Ramos (cell line): ENCODE results near the gene PRAC1.
"Not testable (repeated sequence)": the region's sequence is repeated elsewhere in the genome, so short reads cannot be mapped to it uniquely, and the experiment has no call there.

ENCODE experiments used
- in situ Hi-C: fragments of 300-500 bp; cut with MboI; formaldehyde crosslinking; loops from one replicate; pipeline ENCODE4 v1.14.3; 2022; ENCODE audit warnings: low sequenced_read_pairs; ENCODE audit not compliant: unreplicated experiment

The PRAC1 gene

DNA sequence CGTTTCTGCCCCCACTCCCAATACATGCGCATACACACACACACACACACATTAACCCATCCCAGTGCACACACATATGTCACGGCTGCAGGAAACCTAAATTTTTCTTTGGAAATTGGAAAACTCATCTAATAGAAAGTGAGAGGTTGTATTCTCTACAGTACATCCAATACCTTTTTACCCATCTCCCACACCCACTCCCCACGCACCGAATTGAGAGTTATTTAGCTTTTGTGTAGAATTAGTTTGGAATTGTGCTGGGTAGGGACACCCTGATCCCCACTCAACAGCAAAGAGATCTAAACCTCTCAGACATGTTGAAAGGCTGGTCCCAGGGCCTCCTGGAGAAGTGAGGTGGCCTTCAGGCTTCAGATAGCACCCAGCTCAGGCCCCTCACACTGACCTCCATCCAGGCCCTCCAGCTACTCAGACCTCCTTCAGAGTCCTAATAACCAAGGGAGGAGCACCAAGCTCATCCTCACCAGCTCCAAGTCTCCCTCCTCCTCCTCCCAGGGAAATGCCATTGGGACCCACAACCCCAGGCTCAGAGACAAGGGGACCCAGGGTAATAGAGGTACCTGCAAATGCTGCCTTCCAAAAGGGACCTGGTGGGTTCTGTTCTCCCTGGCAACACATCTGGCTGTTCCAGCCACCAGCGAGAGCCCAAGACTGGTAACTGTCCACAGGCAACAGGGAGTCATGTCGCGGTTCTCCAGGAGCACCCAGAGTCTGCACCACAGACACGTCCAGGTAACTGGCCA is 5.3 kb upstream of the PRAC1 start:
- in situ Hi-C loops: no loop called here

DNA sequence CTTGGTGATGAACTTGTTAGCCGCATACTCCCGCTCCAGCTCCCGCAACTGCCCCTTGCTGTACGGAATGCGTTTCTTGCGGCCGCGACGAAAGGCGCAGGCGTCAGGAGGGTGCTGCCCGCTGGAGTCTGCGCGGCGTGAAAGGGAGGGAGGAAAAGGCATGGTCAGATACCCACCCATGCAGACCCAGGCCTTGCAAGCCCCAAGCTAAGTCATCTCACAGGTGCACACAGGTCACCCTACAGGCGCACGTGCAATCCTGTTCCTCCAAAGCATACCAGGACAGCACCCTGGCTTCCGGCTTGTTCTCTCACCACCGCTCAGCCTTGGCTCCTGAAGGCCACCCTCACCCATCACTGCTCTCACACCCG is 4.6 kb upstream of the PRAC1 start:
- in situ Hi-C loops: no loop called here

DNA sequence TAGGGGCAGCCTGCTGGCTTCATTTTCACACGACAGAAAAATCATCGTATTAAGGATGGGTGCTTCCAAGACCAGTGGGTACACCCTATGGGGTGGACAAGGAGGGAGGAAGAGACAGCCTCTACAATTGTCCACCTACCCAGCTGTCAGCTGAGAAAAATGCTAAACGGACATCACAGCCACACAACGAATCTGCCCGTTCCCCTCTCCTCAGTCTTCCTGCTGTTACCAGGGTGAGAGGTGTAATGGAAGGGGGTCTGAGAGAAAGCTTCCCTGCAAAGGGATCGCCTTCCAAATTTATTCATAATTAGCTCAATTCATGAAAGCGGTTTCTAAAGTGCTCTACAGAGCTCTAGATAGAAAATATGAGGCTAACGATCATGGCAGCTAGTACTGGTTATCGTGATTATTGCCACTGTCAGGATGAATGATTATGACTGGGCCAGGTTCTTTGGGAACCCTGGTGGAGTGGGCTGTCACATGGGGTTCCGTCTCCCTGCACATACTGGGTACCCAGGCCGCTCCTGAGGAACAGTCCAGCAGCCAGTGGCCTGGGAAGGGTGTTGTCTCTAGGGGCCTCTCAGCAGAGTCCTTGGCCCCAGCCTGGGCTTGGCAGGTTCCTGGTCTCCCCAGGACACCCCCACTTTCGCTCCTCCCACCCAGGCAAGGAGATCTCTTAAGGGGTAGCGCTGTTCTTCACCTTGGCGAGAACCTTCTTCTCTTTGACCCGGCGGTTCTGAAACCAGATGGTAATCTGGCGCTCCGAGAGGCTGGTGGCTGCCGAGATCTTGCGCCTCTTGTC is 4.0 kb upstream of the PRAC1 start:
- in situ Hi-C loops: no loop called here

DNA sequence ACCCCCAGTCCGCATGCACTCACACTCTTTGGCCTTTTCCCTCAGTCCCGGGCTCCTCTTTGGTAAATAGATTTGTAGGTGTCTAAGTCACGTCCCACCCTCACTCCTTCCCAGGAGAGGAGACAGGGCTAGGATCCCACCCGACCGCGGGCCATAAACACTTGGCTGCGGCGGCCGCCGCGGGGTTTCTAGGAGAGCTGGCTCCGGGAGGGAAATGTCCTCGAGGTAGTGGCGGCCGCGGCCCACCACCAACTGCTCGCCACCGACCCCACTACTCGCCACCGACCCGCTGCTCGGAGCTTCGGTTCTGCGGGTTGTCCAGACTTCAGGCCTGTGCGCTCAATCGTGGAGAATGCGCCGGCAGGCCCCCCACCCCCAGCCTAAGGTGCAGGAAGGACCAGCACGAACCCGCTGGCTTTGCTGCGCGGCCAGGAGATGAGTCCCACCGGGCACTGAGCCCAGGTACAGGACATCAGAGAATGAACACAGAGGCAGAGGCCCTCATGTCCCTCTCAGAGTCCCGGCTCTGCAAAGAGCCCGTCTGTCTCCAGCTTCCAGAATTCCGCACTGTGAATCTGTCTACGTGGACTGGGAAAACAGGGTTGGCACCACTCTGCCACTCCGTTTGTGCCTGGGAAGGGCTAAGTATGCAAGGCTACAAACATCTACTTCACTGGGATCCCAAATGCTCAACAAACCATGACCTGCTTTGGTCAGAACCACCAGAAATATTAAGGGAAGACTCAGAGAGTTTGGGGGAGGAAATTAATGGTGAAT is 3.2 kb upstream of the PRAC1 start:
- in situ Hi-C loops: no loop called here

DNA sequence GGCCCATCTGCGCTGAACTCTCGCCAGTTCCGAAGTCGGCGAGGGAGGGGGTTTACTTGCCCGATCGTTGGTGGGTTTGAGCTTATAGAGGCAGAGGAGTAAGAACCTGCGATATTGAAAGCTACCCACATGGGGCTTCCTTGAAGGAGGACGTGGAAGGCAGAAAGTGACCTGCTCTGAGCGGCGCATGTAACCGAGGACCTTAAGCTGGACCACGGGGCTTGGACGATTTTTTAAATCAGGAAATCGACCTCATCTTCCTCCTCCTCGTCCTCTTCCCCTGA is 2.6 kb upstream of the PRAC1 start:
- in situ Hi-C loops: no loop called here

DNA sequence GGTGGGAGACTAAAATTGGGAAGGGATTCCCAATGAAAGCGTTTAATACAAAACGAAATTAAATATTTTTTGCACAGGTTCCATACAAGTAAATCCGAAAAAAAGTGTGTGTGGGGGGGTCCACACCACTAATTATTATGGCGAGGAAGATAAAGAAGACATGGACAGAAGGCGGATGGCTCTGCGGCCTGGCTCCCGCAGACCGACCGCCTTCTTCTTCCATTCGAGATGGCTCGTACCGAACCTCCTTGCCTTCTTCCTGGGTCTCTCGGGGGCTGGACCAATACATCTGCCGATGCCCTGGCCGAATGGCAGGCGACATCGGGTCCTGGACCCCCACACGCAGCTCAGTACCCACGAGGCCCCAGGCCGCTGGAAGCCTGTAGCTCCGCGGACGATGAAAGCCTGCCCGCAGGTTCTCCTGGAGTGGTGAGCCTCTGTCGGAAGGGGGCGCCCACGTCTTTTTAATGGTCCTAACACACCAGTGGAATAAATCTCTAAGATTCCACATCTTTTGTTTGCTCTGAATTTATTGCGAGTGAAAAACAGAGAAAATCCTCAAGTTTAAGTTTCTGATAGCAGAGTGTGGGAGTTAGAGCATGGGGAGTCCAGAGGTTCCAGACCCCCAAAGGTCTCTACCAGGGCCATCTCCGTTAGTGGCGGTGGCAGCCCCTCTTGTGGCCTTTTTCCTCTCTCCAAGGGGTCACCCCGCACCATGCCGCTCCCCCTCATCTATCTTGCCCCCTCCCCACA is 2.1 kb upstream of the PRAC1 start:
- in situ Hi-C loops: no loop called here

DNA sequence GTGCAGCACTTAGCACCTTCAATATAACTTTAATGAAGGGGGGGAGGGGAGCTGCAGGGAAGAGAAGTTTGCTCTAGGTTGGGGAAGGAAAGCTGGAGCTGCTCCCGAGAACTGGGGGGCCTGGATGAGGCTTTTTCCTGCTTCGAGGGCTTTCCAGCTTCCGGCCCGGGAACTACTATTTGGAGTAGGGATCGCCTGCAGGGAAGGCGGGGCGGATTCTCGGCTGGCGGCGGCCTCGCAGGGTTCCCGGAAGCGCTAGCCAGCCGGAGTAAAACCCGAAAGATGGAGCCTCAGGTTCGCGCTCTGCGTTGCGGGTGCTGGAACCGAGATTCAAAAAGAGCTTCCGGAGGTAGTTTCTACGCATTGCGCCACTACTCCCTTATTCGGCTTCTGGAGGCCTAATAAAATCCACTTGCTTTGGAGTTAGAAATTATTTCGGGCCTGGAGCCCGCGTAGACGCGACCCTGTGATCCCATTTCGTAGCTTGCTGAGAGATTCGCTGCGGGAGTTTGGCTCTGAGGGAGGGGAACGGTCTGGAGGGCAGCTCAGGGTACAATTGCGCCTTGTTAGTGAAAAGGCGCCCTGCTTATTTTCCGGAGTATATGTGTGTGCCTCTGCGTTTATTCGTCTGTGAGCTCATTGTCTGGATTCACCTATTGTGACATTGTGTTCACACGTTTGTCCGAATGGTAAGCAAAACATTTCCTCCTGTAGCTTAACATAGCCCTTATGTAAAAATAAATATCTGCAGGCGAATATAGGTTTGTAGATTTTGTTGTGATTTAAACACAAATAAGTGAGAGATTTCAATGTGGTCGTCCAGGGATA is 1.3 kb upstream of the PRAC1 start:
- in situ Hi-C loops: no loop called here

DNA sequence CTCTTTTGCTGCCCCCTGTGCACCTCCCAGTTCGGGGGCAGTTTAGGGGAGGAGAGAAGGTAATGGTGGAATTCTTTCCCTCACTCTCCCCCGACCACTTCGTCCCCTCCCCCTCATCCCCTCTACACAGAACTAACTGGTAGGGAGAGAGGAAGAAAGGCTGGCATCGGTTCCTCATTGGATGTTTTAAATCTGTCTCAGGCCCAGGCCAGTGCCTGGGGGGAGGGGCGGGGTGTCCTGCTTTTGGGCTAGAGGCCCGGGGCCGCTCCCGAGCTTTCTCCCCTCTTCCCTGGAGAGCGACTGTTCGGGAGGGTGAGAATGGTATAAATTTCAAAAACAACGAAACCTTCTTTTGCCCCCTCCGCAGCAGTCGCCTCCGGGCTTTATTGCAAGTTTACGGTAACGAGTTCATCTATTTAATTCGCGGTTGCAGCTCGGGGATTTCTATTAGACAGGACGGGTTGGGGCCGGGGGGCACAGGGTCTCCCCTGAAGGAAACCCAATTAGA is 651 bp upstream of the PRAC1 start, which contains the start of gene PRAC2:
PRAC2 (plus strand) TSS at position 271 of the 508 bp plus-strand sequence. CDS start 1,226 bp downstream, outside the sequence.
- in situ Hi-C loops: no loop called here

DNA sequence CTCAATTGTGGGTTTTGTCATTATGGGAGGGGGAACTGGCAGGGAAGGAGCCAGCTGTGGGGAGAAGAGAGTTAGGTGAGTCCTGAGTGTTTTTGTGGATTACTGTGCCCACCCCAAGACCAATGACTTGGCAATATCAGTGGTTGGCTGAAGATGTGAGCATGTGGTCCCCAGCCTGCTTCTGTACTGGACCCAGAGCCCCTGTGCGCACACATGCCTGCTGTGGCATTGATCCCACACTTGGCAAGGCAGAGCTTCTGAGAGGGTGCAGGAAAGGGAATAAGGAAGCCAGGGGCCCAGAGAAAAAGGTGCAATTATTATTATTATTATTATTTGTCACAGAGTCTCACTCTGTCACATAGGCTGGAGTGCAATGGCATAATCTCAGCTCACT is 1.3 kb downstream of the PRAC1 start:
- in situ Hi-C loops: no loop called here

DNA sequence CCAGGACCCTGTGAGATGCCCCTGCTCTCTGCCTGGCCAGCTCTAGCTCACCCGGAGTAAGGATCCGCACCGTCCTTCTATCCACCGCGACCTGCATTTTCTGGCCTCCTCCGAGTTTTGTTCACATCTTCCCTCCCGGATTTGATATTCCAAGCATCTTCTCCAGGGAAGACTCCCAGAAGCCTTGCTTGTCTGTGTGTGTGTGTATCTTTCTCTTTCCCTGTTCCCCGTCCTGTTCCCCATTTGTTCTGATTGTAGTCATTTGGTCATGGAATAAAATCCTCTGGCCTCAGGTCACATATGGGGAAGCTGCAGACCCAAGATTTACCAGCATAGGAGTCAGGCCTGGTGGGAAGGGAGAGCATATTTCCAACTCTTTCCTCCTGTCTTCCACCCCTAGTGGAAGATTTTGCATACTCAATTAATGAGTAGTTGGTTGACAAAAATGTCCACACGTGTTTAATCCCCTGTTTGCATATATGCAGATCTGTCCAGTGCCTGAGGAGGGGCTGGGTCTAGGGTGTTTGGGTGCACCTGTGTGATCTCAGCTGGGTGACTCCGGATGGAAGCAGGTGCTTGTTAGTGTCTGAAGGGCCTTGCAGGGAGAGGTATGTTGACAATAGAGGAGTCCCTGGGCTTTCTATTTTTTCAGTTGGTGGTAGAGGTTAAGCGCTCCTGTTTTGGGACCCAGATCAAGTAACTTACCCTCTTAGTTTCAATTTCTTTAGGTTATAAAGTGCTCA is 1.9 kb downstream of the PRAC1 start:
- in situ Hi-C loops: no loop called here

DNA sequence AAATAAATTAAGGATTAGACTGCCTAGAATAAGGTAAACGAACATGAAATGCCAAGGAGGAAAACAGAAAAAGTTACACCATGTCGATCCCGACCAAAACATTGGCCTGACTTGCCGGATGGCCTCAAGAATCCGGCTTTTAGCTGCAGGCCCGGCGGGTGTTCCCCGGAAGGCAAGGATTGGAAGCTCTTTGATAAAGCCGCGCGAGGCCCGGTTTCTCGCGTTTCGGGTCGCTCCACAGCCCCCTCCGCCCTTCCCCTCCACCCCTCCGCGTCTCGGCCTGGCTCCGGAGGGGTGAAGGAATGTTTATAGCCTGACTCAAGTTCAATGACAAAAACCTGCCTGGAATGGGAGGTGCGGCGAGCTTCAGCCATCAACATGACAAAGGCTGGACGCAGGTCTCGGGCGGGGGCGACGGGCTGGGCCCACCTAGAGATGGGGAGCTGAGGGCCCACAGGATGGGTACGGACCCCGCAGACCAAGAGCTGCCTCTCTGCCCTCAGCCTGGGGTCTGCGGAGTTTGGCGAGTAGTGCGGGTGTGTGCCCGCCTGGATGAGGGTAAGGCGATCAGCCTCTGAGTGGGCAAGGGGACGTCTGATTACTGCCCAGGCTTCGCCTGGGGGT is 2.6 kb downstream of the PRAC1 start:
- in situ Hi-C loops: no loop called here

DNA sequence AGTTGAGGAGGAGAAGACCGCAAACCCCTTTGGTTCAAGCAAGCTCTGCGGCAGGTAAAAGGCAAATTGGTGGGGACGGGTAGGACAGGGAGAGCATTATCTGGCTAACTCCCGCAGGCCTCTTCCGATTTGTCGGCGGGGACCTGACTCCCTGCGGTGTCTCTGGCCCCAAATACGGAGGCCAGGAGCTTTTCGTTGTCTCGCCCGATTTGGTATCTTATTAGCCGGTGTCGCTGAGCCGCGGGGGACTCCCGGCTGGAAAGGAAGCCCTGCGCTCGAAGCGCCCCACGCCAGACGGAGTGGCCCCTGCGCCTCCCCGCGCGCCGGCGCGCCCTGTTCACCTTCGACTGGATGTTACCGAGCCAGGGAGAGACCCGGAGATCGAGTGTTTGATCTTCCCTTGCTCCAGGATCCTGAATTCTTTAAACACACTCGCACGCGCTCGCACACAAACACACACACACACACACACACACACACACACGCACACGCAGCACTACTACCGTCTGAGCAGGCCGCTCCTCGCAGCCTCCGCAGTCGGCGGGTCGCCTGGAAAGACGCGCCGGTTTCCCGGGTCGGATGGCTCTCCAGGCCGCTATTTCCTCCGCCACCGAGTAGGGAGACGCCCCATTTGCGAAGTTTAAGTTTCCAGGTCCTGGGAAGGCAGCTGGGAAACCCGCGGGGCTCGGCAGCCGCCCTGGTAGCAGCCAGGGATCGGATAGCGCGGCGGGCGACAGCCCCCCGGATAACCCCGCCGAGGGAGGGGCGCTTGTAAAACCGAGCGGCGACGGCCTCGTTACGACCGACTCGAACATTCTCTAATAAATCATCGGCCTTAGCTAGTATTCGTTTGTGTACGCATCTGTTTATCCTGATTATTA is 3.3 kb downstream of the PRAC1 start:
- in situ Hi-C loops: no loop called here

DNA sequence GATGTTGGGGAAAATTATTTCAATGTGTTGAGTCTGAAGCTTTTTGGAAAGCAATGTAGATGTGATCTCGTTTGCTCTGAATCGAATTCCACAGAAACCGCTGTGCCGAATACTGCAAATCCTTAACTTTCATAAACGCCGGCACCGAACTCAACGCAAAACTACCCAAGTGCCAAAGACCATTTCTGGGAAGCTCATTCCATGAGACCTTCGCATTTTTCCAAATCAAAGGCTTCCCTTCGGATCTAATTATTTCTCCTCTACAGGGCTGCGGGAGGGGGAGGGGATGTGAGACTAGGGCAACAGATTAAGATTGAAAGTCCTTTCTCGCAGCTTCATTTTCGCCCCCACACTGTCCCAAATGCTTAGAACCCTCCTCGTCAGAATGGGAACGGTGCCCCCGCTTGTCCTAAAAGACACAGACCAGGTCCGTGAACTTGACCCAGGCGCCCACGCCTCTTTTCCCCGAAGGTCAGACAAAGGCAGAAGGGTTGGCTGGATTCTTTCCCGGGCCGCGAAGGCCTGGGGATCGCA is 4.0 kb downstream of the PRAC1 start:
- in situ Hi-C loops: no loop called here

DNA sequence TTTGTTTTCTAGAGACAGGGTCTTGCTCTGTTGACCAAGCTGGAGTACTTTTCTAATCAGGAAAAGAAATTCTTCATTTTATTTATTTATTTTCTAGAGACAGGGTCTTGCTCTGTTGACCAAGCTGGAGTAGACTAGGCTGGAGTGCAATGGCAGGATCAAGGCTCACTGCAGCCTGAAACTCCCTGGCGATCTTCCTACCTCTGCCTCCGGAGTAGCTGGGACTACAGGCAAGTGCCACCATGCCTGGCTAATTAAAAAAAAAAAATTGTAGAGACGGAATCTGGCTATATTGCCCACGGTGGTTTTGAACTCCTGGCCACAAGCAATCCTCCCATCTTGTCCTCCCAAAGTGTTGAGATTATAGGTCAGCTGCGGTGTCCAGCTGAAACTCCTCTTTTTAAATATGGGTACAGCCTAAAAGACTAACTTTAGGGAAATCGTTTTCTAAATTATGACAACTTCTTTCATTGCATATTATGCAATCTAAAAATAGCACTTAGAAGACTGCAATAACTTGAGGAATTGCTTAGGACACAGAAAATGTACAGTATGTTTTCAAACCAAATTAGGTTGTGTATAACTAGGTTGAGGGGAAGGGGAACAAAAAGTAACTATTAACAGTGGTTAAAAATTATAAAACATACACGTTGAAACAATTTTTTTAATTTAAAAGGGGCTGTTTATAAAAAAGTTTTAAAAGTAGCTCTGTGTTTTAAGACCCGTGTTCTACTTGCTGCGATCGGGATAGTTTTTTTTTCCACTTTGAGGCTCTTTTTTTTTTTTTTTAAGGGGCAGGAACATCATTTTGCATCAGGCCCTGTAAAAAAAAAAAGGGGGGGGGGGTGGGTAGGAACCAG is 4.7 kb downstream of the PRAC1 start:
- in situ Hi-C loops: no loop called here

DNA sequence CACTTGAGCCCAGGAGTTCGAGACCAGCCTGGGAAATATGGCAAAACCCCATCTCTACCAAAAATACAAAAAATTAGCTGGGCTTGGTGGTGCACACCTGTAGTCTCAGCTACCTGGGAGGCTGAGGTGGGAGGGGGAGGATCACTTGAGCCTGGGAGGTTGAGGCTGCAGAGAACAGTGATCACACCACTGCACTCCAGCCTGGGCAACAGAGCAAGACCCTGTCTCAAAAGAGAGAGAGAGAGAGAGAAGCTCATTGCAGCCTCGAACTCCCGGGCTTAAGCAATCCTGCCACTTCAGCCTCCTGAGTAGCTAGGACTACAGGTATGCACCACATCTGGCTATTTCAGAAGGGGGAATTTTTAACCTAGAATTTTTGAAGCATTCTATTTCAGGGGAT is 5.8 kb downstream of the PRAC1 start:
- in situ Hi-C loops: not testable (repeated sequence)
